Measurements from ENCODE around the gene CNST. TPM values are rescaled to one million over a fixed set of nuclear protein-coding genes. Genes with fewer than 3 reads are reported as not detected.

The CNST gene
- total RNA-seq, 1 donor from 2014 or later = 31.4 TPM

- no peak for TF ChIP-seq CTCF (IDR thresholded peaks at IDR 0.05)
- H3K27me3 ChIP-seq (ENCODE audit: low read depth) = no peaks in the 10 kb centered on the region
- H3K36me3 ChIP-seq = peaks cover 80% of the 10 kb centered on the region
- ATAC-seq (no peak), DNase-seq (no peak)
- no peak overlapping the region for H3K27ac ChIP-seq
- no peaks in the 10 kb centered on the region for H3K9me3 ChIP-seq
- no peak overlapping the region for H3K4me3 ChIP-seq
- H3K4me1 ChIP-seq = no peaks in the 10 kb centered on the region
- intact Hi-C loops (cut with DNase I) = no loop called here
These were observed 22.3 kb upstream of the CNST start for GRCh38 chr1:246544001-246544400.

- no peak overlapping the region for H3K4me3 ChIP-seq
- H3K27me3 ChIP-seq (ENCODE audit: low read depth) = no peaks in the 10 kb centered on the region
- ATAC-seq (peak in 1 of 2 donors; percentile 21), DNase-seq (no peak)
- peaks cover 89% of the 10 kb centered on the region for H3K36me3 ChIP-seq
- H3K4me1 ChIP-seq = no peaks in the 10 kb centered on the region
- no peak overlapping the region for H3K27ac ChIP-seq
- TF ChIP-seq CTCF (IDR thresholded peaks at IDR 0.05) = no peak
- H3K9me3 ChIP-seq = no peaks in the 10 kb centered on the region
- intact Hi-C loops (cut with DNase I) = no loop called here
These were observed 16.6 kb upstream of the CNST start for GRCh38 chr1:246549665-246550064.

- H3K36me3 ChIP-seq = peaks cover 89% of the 10 kb centered on the region
- H3K4me3 ChIP-seq = no peak overlapping the region
- H3K27ac ChIP-seq = no peak overlapping the region
- H3K4me1 ChIP-seq = no peaks in the 10 kb centered on the region
- no peak for TF ChIP-seq CTCF (IDR thresholded peaks at IDR 0.05)
- no peak for ATAC-seq
- H3K27me3 ChIP-seq (ENCODE audit: low read depth) = no peaks in the 10 kb centered on the region
- DNase-seq = no peak
- intact Hi-C loops (cut with DNase I) = no loop called here
- H3K9me3 ChIP-seq = no peaks in the 10 kb centered on the region
These were observed 15.9 kb upstream of the CNST start for GRCh38 chr1:246550402-246550801.

- Histone ChIP-seq H3K4me3 (no peak overlapping the region), H3K4me1 (no peaks in the 10 kb centered on the region), H3K9me3 (no peaks in the 10 kb centered on the region), H3K27me3 (ENCODE audit: low read depth) (no peaks in the 10 kb centered on the region), H3K27ac (no peak overlapping the region), H3K36me3 (peaks cover 100% of the 10 kb centered on the region)
- ATAC-seq (no peak), DNase-seq (no peak)
- intact Hi-C loops (cut with DNase I) = no loop called here
- no peak for TF ChIP-seq CTCF (IDR thresholded peaks at IDR 0.05)
These were observed 14.1 kb upstream of the CNST start for GRCh38 chr1:246552110-246552509.

GRCh38 chr1:246554201-246554600 is 12.1 kb upstream of the CNST start:
- DNase-seq = no peak
- intact Hi-C loops (cut with DNase I) = no loop called here
- TF ChIP-seq CTCF (IDR thresholded peaks at IDR 0.05) = no peak
- no peak overlapping the region for H3K27ac ChIP-seq
- no peaks in the 10 kb centered on the region for H3K9me3 ChIP-seq
- peaks cover 86% of the 10 kb centered on the region for H3K36me3 ChIP-seq
- H3K4me1 ChIP-seq = no peaks in the 10 kb centered on the region
- H3K27me3 ChIP-seq (ENCODE audit: low read depth) = no peaks in the 10 kb centered on the region
- no peak for ATAC-seq
- no peak overlapping the region for H3K4me3 ChIP-seq

- no peak overlapping the region for H3K27ac ChIP-seq
- ATAC-seq (no peak), DNase-seq (no peak)
- H3K27me3 ChIP-seq (ENCODE audit: low read depth) = no peaks in the 10 kb centered on the region
- no peak overlapping the region for H3K4me3 ChIP-seq
- H3K36me3 ChIP-seq = peaks cover 70% of the 10 kb centered on the region
- no peaks in the 10 kb centered on the region for H3K4me1 ChIP-seq
- intact Hi-C loops (cut with DNase I) = no loop called here
- no peaks in the 10 kb centered on the region for H3K9me3 ChIP-seq
- no peak for TF ChIP-seq CTCF (IDR thresholded peaks at IDR 0.05)
These were observed 8.2 kb upstream of the CNST start for GRCh38 chr1:246558041-246558440.

Data from lower lobe of right lung (tissue), 2 donors.